ENCODE measurements around the gene INTS1.

GRCh38 chr7:1425292-1426136, 78.7 kb downstream of the INTS1 start:
- no peak for TF ChIP-seq CTCF (IDR thresholded peaks at IDR 0.05; ENCODE audit: low read length)
- TF ChIP-seq EZH2 (optimal IDR thresholded peaks at IDR 0.05; ENCODE audit: low read depth, low read length): no peak

All from MM.1S (cell line).